ENCODE measurements around the gene EZH1.

The EZH1 gene

DNA sequence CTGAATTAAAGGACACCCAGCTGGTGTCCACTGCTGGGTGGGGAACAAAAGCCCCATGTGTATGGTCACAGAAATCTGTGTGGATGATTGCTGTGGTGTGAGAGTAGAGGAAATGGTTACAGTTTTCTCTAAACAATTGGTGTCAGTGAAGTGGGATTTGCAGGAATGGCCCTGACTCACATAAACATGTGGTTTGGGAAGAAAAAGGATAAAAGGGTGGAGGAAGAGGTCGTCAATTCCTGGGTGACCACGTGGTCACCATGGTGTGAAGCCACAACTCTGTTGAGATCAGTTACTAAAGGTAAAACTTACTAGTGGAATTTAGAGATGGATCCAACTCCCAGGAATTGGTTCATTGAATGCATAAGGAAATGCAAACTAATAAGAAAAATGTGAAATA is 89.3 kb downstream of the EZH1 start:
- Histone ChIP-seq H3K27ac (no peak overlapping the region), H3K4me2 (peak overlapping the region in 9 of 11 experiments; percentile 6 to 56 (median 32); a peak in 14 of 22 replicates)
- TF ChIP-seq Cebpa-rat (IDR thresholded peaks at IDR 0.05) = no peak

GRCh38 chr17:42653179-42654124 is 91.4 kb downstream of the EZH1 start:
- Histone ChIP-seq H3K4me2 (no peak overlapping the region), H3K9ac (no peak overlapping the region)
- TF ChIP-seq Cebpa-rat (IDR thresholded peaks at IDR 0.05) = no peak

More for the DNA sequence above, 89.3 kb downstream of the EZH1 start:
- Histone ChIP-seq H3K4me3 (no peak overlapping the region), H3K27me3 (peaks cover 0 to 8% (median 0%) of the 10 kb centered on the region in 11 experiments; a peak in 1 of 22 replicates), H3K9me3 (replicated peaks in 1 of 11) (peaks cover 0 to 8% (median 0%) of the 10 kb centered on the region in 11 experiments; a peak in 3 of 22 replicates), H3K36me3 (no peaks in the 10 kb centered on the region), H3K4me1 (peaks cover 10 to 28% (median 21%) of the 10 kb centered on the region in 10 experiments; a peak in 19 of 20 replicates), H4K20me1 (no peaks in the 10 kb centered on the region), H3K9ac (no peak overlapping the region)

DNA sequence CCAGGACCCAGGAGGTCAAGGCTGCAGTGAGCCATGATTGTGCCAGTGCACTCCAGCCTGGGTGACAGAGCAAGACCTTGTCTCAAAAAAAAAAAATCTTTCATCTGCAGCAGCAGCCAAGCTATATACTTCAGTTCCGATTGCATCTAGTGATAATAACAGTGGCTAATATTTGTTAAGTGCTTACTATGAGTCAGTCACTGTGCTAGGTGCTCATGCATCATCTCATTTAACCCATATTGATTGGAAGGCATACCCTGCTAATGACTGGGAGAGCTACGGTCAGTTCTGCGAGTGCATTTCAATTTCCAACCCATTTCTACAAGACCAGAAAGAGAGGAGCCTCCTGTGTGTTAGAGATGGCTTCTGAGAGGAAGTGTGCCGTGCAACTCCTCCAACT is 93.4 kb downstream of the EZH1 start:
- peaks cover 3 to 32% (median 27%) of the 10 kb centered on the region in 10 experiments; a peak in 17 of 20 replicates for H3K4me1 ChIP-seq
- no peaks in the 10 kb centered on the region for H3K36me3 ChIP-seq
- H3K9me3 ChIP-seq (replicated peaks in 1 of 11) = no peaks in the 10 kb centered on the region
- H3K27me3 ChIP-seq = peaks cover 0 to 8% (median 0%) of the 10 kb centered on the region in 11 experiments; a peak in 2 of 22 replicates
- H3K9ac ChIP-seq = no peak overlapping the region
- TF ChIP-seq Cebpa-rat (IDR thresholded peaks at IDR 0.05) = no peak
- no peaks in the 10 kb centered on the region for H4K20me1 ChIP-seq
- H3K4me2 ChIP-seq = no peak overlapping the region
- H3K4me3 ChIP-seq = no peak overlapping the region
- H3K27ac ChIP-seq = no peak overlapping the region

More at GRCh38 chr17:42653179-42654124, 91.4 kb downstream of the EZH1 start:
- no peaks in the 10 kb centered on the region for H3K36me3 ChIP-seq
- H3K9me3 ChIP-seq (replicated peaks in 1 of 11) = peaks cover 0 to 7% (median 0%) of the 10 kb centered on the region in 11 experiments; a peak in 3 of 22 replicates
- no peaks in the 10 kb centered on the region for H4K20me1 ChIP-seq
- H3K27me3 ChIP-seq = peaks cover 0 to 8% (median 0%) of the 10 kb centered on the region in 11 experiments; a peak in 2 of 22 replicates
- peaks cover 0 to 14% (median 9%) of the 10 kb centered on the region in 10 experiments; a peak in 14 of 20 replicates for H3K4me1 ChIP-seq
- H3K27ac ChIP-seq = no peak overlapping the region
- no peak overlapping the region for H3K4me3 ChIP-seq

All from BLaER1 treated with 17β-estradiol and CSF1 and Interleukin-3, amounts not matched to agents 10 nM and 100 nM (cell line).